HG02852 (cell line): Measurements from ENCODE around the gene FHOD1.

Experiments used
- ATAC-seq: cut with Tn5 transposase; IDR thresholded peaks from one replicate; pipeline ENCODE4 v1.9.1; 2021; ENCODE audit warnings: mild to moderate bottlenecking, moderate library complexity; ENCODE audit not compliant: unreplicated experiment

The FHOD1 gene

DNA sequence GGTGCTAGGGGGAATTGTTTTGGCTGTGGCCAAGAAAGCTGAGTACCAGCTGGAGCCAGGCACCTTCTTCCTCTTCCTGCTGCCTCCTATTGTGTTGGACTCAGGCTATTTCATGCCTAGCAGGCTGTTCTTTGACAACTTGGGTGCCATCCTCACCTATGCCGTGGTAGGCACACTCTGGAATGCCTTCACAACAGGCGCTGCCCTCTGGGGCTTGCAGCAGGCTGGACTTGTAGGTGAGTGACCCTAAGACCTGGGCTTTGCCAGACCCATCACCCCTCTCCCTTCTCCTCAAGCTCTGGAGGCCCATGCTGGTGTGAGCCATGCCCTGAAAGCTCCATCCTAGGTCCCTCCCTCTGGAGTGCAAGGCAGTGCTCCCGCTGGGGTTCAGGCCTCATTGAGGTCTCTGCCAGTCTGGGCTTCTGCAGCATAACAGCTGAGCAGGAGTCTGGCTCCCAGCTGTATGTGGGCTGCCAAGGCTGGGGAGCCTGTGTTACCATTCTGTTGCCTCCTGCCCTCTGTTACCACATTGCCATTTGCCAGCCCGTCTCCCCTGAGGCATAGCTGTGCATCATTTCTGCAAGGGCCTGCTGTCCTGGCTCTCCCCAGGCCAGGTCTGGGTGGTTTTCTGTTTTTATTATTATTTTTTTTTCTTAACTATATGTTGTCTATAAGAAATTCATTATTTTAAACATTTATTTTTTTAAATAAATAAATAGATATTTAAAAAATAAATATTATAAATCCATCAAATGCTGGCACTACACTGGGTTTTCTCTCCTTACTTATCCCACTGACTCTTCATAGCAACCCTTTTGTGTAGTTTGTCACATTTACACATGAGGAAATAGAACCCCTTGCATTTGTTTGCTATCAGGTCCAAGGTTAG lies 5.6 kb upstream of the FHOD1 start:
- no peak for ATAC-seq

DNA sequence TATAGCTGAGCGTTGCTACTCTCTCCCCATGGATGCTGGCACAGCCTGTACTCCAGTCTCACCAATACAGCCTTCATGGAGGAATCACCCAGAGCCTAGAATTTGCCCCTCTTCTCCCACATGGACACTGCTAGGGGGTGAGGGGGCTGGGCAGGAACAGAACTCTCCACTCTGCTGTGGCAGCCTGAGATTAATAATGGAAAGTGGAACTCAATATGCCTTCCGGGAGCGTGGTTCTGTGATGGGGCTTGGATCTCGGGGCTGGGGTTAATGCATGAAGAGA lies 2.7 kb upstream of the FHOD1 start:
- ATAC-seq, result no peak

DNA sequence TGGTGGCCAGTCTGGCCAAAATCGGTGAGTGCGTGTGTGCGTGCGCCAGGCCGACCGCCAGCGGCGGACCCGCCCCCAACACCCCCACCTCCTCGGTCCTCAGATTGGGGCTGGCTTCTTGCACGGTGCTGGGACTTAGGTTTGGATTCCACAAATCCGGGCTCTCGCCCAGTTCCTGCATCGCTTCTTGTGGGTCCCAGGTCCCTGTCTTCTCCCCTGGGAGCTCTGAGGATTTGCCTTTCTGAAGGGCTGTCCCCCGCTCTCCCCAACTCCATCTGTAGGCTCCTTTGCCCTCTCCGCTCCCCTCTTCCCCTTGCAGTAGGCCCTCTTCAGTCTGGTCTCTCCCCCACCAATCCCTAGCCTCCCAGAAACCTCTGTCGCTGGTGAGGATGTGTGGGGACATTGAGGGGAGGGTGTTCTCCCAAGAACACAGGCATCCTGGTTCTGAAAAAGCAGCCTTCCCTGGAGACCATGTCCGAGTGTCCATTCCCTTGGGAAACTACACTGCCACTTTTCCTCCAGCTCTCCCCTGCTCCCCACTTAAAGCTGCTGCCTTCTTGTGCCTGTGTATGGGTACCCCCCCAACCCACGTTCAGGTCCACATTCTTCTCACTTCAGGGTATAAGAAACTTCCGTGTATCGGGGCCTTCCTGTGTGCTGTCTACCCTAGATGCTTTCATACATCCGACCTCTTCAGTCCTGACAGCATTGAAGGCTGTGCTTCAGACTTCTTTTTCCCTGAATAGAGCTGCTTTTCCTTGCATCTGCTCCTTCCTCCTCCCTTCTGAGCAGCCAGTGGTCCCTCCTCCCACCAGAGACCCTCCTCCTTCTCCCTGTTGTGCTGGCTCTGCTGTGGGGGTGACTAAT lies 2.1 kb upstream of the FHOD1 start:
- no peak for ATAC-seq

DNA sequence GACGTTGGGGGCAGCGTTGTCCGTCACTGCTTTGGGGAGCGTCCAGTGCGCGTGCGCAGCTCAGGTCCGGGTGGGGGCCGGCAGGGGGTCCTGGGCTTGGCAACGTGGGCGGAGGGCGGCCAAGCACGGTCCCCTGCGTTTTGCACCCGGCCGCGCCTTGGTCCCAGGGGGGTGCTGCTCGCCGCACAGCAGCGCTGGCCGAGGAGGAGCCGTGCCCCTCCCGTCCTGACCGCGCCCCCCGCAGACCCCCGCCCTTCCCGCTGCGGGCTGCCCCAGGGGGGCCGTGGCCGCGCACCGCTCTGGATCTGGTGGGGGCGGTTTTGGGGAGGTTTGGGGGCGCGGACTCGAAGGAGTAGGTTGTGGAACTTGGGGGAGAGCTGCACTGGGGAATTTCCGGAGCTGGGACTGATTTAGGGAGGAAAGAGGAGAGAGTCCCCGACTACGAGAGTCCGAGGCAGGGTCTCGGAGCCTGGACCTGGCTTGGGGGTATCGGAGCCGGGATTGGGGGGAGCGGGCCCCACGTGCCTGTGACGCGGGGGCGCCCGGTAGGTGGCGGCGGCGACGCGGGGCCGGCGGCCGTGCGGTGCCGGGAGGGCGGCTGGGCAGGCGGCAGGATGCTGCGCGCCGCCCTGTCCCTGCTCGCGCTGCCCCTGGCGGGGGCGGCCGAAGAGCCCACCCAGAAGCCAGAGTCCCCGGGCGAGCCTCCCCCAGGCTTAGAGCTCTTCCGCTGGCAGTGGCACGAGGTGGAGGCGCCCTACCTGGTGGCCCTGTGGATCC lies 1.3 kb upstream of the FHOD1 start, which contains the start of gene SLC9A5:
Gene SLC9A5, plus strand, starts transcription at position 579 of the 777 bp plus-strand sequence. Its CDS starts 36 bp downstream, at position 615.
- no peak for ATAC-seq

DNA sequence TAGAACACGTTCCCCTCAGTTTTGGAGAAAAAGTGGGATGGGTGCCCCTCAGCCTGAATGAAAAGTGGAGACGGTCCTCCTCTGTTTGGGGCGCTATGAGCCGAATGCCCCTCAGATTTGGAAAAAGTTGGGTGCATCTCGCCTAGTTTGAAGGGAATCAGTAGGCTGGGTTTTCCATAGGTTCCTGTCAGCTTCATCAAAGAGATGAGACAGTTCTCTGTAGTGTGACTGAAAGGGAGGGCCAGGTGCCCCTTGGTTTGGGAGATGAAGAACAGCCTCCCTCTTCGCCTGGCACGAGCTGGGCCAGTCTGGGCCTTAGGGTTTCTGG lies 756 bp upstream of the FHOD1 start:
- ATAC-seq, result no peak

DNA sequence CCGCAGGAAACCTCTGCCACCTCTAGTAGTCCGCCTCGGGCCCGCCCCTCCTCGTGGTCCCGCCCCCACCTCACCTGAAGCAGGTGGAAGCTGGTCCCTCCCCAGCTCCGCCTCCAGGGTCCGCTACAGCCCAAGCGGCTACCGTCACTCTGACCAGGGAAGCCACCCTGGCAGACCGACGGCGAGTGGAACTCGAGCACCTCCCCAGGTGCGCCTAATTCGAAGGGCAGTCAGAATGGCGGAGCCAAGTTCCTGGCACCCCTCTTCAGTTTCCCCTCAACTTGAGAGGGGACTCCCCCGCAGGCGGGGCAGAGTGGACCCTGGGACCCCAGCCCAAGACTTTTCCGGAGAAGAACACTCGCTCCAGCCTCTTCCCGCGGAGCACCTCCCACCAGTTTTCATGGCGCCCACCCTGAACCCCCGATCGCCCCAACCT lies 507 bp downstream of the FHOD1 start:
- peak; percentile 14 for ATAC-seq

DNA sequence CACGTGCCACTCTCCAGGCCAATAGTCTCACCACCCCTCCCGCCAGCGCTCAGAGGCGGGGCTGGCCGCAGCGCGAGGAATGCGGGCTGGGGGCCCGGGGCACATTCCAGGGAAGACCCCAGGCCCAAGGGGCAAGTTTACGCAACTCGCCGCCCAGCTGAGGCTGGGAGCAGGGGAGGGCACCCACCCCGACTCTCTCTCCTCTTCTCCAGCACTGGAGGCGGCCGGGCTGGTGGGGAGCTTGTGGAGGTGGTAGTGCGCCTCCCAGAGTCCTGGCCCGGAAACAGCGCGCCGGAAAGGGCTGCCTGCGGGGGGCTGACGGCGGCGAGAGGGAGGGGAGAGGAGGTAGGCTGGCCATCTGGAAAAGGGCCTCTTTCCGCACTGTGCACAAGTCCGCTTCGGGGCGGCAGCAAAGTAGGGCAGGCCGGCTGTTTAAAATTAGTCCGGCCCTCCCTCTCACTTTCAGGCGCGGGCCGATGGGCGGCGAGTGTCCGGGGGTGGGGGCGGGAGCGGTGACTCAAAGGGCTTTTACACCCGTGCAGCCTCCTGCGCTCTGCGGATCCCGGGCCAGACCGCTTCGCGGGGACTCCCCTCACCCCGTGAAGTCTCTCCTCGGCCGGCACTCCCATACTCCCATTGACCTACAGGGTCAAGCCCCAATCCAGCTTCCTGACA lies 1.1 kb downstream of the FHOD1 start:
- peak; percentile 21 for ATAC-seq

DNA sequence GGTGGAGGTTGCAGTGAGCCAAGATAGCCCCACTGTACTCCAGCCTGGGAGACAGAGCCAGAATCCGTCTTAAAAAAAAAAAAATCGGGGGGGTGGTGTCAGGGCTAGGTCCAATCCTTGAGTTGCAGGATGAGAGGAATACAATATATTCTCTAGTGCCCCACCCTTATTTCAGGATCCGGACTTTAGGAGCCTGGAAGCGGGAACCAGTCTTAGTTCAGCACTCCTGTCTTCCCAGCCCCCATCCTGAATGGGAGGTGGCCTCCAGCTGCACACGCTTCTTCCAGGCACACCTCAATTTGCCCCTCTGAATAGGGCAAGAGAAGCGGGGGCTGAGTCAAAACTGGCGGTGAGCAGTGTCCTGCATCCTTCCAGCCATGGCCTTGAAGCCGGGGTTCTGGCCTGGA lies 1.6 kb downstream of the FHOD1 start:
- ATAC-seq, result no peak

DNA sequence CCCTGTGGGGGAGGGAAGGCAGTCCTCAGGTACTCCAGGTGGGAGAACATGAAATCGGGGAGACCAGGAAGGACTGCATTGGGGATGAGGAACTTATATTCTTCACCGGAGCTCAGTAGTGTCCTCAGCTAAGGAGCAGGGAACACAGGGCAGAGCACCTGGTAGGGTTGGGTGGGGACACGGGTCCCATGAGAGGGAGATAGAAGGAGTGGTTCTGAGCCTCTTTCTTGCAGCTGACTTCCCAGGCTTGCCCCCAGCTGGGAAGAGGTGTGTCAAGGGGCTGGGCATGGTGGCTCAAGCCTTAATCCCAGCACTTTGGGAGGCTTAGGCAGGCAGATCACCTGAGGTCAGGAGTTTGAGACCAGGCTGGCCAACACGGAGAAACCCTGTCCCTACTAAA lies 2.1 kb downstream of the FHOD1 start:
- ATAC-seq, result no peak

DNA sequence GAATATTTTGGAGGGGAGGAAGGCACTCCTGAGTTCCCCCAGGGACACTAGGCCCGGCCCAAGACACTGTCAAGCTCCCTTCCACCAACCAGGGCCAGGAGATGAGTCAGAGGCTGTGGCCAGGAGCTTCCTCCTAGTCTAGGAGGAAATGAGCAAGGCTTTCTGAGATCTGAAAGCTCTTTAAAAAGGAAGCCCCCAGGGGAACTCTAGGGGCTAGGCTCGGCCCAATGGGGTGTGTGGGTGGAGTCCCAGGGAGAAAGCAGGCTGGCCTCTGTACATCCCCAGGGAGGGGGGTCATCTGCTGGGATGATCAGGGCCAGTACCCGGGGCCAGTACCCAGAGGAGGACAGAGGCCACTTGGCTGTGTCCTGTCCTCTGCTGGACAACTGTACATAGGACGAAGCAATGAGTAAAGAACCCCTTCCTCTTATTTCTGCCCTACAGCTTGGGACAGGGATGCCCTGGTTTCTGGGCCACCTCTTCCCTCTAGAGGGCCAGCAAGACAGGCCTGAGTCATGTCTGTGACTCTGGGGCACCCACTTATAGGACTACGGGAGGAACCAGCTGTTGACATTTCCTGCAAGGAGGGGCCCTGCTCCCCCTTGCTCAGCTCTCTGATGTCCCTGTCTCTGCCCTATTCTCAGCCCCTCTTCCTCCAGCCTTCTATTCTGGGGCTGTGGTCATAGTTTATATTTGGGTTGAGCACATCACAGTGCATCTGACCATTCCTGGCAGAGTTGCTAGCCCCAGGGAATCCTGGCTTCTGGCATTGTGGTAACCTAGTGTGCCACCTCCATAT lies 2.7 kb downstream of the FHOD1 start:
- peak; percentile 47 for ATAC-seq

DNA sequence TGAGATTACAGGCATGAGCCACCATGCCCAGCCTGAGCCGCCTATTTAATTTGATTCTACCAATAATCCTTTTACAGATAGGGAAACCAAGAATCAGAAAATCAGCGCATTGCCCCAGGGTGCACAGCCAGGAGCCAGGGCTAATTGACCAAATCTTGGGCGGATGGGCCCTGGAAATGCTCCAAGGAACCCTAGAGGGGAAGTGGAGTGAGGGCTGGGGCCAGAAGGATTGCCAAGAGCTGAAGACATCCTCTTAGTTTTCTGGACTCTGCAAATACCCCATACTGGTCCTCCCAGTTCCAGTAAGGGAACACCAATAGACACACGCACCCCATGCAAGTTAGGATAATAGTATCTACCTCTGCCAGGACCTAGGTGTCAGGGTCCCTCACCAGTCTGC lies 3.8 kb downstream of the FHOD1 start:
- no peak for ATAC-seq

DNA sequence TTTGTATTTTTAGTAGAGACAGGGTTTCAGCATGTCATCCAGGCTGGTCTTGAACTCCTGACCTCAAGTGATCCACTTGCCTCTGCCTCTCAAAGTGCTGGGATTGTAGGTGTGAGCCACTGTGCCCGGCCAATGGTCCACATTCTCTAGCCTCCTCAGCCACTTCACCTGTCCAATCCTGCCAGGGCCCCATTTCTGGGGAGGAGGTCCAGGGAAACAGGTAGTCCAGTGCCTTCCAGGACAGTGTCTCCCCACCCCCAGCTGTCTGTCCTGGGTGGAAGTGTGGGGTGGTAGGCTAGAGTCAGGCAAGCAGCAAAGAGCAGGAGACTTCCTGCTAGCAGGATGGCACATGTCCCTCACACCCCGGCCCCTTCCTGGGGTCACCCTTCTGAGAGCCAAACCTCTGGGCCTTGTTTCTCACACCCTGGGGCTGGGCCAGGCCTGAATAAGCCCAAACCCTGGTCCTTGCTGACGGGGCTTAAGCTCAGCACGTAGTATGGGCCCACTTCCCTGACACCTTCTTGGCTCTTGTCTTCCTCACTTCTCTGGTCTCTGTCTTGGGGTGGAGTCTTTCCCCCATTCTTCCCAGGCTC lies 5.0 kb downstream of the FHOD1 start:
- ATAC-seq, result no peak

DNA sequence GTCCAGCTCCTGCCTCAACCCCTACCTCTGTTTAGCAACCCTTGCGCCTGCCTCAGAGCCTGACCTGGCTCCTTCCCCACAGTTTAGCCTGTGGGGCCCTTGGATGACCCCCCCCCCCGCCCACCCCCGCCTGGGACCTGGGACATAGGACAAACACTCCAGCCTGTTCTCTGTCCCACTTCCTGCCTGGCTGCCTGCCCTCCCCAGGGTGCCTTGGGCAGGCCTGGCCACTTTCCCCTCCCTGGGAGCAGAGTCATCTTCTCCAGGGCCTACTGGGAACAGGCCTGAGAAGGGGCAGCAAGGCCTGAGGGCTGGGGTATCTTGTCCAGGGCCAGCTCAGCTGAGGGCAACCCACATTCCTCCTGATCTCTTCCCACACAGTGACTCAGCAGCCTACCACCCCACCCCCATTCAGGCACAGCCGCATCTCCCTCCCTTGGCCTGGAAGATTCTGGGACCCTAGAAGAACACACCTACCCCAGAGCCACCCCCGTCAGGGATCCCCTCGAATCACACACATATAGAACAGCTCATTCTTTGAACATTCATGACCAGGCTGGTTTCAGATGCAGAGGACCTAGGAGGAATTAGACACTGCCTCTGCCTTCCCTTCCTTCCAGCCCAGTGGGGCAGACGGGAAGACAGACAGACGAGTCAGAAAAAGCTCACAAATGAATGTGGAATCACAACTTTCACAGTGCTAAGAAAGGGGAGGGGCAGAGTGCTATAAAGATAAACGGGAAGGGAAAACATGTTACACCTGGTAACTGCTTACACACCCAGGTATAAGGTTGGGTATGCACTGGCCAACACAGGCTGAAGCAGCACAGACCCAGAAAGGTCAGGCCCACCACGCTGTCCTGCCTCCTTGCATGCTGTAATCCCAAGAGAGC lies 6.0 kb downstream of the FHOD1 start:
- ATAC-seq, result no peak

DNA sequence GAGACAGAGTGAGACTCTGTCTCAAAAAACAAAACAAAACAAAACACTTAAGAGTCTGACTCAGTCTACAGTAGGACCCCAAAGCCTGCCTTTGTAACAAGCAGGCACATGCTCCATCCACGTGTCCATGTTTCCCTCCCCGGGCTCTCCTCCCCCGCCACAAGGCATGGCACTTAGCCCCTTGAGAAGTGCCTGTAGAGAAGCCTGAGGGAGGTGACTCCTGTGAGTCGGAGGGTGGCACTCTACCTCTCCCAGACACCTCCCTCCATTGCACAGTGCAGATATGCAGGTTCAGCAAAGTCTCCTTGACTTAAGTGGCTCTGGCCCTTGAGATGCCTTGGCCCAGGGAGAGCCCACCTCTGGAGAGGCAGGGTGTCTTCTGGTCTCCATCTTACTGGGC lies 6.8 kb downstream of the FHOD1 start:
- no peak for ATAC-seq

DNA sequence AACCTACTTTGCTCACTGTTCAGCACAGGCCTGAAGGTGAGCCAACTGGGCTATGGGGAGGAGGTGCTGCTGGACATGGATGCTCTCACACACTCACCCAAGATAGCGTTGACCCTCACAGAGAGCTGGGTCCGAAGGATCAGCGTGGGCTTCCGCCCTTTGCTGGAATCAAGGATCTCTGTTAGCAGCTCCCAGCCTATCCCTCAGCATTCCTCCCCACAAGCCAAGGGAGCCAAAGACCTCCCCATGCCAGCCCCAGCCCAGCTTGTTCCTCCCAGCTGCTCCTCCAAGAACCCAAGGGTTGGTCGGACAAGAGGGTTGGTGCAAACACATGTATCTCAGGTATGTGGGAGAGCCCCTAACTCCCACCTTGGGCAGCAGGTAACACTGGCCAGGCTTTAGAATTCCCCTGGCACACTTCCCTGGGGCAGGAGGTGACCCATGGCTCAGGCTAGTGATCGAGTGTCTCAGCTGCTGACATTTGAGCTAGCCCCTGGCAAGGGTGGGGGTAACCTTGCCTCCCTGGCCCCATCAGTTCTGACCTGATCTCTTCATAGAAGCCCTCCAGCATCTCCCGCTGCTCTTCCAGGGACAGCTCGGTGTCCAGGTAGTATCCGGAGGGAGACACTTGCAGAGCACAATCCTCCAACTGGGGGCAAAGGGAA lies 8.3 kb downstream of the FHOD1 start:
- ATAC-seq, result no peak

DNA sequence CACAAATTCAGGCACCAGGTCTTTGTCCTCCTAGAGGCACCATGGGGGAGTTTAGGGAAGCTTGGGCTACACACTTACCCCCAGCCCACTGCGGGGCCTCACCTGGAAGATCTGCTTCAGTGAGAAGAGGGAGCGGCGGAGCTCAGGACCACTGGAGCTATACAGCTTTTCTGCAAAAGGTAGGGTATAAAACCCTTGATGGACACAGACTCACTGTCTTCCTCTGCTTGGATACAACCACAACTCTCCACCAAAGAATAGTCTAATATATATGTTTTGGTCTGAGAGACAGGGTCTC lies 9.1 kb downstream of the FHOD1 start:
- ATAC-seq, result no peak

DNA sequence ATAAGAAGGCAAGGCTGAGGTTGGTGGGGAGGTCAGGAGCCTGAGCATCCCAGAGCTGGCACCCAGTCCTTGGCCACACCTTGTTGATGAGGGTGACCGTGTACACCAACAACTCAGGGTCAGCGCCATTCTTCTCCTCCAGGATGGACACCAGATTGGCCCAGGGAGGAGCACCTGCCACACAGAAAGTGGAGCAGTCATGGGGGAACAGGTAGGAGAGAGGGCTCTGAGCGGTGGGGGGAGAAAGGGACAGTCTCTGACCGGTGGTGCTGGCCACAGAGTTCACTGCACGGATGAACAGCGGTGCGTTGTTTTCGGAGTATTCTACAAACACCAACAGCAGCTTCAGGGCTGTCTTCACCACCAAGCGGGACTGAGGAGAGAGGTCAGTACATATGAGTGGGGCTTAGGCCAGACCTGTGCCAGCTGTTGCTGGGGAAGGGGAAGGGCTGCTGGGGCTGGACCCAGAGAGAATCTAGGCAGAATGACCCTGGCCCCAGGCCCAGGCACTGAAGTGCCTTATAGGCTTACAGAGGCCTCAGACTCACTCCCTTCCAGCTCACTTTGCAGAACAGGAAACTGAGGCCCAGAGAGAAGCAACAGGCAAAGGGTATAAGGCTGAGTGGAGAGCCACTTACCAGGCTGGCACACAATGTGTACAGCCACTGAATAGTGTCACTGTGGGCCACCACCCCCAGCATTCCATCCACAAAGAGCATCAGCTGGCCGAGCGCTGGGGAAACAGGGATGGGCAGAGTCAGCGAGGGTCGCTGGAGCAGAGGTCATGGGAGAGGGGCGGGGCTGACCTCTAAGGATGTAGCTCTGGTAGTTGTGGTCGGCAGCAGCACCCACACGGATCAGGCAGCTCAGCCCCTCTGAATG lies 9.6 kb downstream of the FHOD1 start:
- no peak for ATAC-seq
